Stimulated activated CD4-positive, alpha-beta T cell treated with anti-CD3 and anti-CD28 coated beads, Interleukin-4, amount 100 ng/mL, for 4 hours (primary cell): ENCODE data around the gene PPP1R10.

Source experiments
- DNase-seq, 2 experiments: peaks; one replicate each; pipeline ENCODE4 v3.0.0-alpha.2; 2020

The PPP1R10 gene

DNA sequence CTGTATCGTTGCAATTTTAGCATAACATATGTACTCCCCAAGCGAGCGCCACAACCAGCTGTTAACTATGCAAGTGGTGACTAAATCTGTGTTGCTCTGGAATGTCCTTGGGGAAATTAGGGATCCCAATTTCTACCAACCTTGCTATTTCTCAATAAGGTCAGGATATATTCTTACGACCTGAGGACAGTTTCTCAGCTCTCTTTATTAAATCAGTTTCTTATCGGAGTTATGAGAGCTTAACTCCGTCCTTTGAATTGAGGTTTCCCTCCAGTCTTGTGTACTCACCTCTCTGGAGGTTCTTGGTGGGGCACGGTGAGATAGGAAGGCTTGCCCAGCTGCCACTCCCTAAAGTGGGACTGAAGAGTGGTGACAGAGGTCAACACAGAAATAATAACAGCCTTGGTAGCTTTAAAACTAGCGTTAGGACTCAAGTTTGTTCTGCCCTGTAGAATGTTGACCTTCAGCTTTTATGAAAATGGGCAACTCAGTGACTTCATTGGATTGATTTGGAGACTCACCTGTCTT, 1.3 kb upstream of the PPP1R10 start:
- no peak for DNase-seq

DNA sequence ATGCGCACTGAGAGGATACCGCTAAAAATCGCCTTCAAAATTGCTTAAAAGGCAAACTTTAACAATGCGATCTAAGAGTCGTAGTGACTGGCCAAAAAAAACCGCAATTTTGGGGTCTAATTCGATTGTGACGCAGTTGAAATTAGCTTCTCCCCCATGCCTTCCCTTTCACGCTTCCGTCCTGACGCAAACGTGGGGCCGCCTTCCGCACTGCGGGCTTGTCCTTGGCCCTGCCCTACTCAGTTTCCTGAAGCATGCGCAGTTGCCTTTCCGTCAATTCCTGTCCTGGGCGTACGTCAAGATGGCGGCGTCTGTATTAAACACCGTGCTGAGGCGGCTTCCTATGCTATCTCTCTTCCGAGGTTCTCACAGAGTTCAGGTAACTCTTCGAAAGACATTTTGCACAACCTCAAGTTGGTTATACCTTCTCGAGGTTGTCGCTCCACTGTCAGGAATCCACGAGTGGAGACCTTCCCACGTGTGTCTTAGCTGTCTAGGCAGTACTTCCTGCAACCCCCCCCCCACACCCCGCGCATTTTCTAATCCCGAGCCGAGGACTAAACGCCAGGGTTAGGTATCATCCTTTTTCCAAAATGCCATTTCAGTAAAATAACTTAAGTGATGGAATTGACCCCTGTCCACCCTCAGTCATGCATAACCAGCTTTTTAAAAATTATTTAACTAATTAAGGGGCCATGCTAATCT, 674 bp upstream of the PPP1R10 start, which contains the start of gene MRPS18B:
Gene MRPS18B, plus strand, starts transcription at position 276 of the 705 bp plus-strand sequence. Its CDS starts 26 bp downstream, at position 302.
- peak; percentile 91 to 99 for DNase-seq

DNA sequence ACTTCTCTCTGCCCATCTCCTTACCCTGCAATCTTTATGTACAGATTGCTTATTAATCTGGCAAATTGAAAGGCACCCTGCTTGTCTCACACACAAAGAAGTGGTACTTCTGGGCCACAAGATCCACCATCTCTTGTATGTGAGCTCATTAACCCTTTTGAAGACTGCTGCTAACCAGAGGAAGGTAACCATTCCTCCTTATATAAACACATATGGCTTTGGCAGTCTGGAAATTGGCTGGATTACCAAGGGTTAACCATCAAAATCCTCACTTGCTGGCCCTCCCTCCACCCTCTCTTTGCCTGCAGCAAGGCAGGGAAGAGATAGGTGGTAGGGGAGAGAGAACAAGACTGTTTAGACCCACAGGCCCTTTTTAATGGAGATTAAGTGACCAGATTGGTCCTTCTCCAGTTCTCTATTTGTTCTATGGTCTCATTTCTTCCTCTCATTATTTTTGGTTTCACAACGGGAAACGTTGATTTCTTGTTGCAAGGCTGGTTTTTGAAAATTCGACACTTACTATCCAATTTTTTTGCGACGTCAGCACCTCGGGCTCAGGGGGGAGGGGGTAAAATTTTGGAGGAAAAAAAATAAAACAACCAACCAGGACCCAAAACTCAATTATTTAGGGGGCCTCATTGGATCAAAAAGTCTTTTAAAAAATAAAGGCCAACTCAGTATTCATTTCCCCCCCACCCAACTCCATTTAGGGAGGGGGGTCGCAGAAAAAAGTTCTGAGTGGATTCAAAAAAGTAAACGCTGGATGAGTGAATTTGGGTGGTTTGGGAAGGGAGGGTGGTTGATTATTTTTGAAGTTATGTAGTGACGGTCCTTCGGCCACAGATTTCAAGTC, 859 bp downstream of the PPP1R10 start:
- peak in 1 of 2 experiments; percentile 18 for DNase-seq

DNA sequence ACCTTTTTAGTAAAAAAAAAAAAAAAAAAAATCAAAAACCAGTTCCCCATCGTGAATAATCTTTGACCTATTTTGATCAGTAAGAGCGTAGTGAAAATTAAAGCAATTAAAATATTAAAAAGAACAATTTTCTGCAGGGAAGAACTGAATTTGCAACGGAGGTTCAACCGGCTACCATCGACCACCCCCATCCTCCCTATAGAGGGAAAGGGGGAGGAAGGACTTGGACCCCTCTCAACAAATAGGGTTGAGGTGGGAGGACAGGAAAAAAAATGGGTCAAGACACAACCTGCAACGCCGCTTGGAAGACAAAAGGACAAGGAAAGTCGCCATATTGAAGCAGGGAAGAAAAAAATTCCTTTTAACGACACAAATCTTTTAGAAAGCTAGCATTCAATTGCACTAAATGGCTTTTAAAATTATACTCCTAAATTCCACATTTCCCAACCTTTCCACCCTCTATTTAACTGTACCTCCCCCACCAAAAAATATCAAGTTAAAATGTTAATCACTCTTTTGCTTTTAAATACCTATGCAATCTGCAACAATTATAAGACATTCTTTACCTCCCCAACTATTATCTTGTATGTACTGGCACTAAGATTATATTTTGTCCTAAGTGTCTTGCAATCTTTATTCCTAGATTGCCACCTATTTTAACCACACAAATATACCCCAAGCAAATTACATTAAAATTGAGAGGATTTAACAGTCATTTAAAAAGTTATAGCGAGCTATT, 1.7 kb downstream of the PPP1R10 start:
- peak in 1 of 2 experiments; percentile 19 for DNase-seq

DNA sequence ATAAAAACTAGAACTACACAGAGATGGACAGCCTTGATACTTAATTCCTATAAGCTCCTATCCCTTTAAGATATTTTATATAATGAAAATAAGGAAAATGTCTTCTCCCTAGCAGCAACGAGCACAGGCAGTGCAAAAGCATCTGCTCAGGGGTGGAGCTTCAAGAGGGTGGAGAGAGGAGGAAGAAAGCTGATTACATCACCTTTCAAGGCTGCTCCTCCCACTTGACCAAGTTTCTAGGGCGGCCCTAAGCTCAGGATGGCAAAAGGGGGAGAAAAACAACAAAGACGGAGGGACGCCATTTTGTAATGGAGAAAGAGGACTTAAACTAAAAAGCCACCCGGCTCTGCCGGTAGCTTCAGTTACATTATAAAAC, 2.2 kb downstream of the PPP1R10 start:
- DNase-seq, result peak; percentile 62 to 88

DNA sequence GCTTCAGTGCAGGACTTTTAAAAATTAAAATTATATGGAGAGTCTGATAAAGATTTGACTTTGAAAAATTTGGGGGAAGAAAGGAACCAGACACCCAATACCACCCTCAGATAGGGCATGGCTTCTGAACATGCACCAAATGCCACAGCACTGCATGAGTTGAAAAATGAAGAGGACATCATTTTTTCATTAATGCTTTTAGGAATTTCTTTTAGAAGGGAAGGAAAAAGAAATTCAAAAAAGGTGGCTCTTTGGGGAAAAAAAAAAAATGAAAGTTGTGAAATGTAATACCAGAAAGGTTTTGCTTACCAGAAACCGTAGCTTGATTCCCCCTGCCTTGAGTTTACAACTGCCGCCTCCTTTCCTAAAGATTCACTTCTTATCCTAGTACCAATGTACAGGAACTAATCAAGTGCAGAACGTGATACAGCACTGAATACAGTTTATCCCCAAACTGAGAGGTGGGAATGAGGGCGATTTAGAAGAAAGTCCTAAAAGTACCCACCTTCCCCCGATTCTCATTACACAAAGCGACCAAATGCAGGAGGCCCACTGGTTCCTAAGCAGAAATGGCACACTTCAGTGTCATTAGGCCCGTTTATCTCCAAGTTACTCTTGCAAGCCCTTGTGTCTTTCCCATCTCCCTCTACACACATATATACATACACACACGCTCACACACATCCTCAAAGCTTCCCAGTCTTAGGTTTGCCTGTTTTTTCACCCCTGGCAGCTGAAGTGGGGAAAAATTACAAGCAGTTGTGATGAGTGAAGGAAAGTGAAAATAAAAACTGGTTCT, 2.8 kb downstream of the PPP1R10 start:
- DNase-seq, result no peak

DNA sequence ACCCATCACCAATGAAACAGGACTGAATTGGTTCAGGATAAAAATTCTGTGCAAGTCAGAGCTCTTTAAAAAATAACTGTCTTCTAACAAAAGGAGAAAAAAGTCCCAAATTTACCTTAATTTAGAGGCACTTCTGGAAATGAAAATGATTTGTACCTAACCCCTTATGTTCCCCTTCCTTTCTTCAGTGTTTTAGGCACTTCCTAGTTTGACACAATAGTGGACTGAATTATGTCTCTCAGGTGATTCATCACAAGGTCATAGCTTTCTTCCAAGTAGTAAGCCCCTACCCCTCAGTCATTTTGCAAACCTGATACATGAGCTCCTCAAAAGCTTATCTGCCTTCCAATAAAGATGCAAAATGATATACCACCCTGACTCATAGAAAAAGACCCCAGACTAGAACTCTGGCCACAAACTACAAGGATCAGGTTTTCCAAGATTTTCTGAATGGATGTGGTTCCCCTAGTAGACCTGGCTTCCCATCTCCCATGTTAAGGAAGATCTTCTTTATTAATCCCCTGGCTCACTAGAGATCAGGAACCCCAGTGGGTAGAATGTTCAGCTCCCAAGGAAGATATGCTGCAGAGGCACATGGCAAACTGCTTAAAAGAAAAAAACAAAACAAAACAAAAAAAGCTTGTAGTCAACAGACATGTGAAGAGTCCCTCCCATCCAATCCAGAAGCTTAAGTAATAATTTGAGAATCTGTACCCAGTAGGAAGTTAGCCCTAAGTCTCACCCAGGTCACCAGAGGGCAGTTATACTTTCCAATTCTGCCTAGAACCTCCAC, 3.6 kb downstream of the PPP1R10 start:
- DNase-seq, result no peak

DNA sequence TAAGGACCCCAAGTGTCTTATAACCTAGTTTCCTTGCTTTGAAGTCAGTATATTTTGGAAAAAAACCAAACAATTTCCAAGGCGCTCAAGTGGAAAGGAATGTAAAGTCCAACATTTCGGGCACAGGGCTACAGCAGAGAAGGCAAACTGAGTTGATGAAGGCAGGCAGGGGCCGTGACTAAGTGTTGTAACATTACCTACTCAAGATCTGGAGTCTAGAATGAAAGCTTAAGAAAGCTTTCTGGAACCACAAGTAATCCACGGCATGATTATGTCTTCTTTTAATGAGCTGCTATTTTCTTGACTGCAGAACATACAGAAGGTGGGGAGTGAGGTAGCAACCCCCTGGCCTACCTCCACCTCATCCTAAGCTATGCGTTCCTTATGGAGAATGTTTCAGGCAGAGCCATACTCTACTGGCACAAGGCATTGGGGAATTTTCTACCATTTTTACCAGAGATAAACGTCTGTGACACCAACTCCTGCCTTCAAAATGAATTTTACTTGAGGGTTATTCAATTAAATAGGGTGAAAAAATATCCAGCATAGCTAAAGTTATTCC, 4.3 kb downstream of the PPP1R10 start:
- DNase-seq, result no peak

DNA sequence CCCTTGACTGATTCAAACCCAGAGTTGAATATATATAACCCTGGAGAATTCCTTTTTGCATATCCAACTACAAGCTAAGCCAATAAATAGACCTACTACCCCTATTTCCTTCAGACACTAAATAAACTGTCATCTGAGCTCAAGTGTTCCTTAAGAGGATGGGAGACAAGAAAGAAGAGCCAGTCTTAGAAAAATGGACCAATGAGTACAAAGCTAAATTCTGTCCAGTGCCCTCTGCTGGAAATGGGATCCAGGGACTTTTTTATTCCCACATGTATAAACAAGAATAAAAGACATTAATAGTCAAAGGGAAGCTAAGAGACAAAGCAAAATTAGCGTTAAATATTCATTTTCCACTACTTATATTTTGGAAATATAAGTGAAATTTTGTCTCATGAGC, 4.8 kb downstream of the PPP1R10 start:
- no peak for DNase-seq

DNA sequence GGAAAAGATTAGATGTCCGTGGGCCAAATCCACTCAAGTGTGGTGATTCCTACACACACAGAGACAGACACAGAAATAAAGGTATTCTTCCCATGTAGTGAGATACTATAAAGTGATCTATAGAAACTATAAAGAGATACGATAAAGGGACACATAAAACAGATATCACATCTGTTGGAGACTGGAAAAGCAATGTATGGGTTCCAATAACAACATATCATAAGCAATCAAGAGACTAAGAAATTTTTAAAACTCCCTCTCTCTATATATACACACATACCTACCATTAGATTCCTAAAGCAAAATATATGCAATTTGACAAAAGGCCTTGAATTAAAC, 5.2 kb downstream of the PPP1R10 start:
- DNase-seq, result no peak

DNA sequence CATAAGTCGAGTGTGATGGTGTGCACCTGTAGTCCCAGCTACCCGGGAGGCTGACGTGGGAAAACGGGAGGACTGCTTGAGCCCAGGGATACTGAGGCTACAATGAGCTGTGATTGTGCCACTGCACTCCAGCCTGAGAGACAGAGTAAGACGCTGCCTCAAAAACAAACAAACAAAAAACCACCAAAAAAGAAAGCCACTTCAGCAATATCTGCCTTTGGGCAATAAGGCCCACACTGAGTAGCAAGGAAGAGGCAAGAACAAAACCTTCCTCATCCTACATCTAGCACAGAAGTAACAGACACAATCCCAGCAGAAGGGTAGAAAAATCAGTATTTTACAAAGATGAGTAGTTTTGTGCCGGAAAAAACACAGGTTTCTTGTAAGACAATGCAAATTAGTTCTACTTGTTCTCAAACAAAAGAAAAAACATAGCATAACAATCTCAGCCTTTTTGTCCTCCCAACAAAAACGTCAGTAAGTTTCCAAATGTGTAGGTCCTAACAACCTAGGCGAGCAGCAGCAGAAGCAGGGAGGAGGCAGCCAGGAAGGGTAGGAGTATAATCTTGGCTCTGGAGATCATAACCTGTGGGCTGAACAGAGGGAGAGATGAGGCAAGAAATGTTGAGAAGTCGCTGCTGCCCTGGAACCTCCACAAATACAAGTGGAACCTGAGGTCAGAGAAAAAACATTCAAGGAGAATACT, 5.7 kb downstream of the PPP1R10 start:
- no peak for DNase-seq

DNA sequence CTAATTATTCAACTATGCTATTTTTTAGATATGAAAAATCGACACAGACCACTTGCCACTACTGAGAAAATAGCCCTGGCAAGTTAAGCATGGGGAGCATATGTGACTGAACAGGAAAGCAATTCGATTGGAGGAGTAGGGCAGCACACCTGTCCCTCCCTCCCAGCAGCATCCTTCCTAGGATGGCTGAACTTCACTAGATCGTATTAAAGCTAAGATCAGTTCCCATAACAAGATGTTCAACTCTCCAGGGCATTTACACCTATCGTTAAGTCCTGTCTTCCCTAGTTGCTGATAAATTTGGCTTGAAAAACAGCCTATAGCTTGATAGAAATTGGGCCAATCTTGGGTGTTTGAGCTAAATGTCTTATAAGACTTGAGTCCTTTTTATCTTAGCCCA, 7.0 kb downstream of the PPP1R10 start:
- no peak for DNase-seq

DNA sequence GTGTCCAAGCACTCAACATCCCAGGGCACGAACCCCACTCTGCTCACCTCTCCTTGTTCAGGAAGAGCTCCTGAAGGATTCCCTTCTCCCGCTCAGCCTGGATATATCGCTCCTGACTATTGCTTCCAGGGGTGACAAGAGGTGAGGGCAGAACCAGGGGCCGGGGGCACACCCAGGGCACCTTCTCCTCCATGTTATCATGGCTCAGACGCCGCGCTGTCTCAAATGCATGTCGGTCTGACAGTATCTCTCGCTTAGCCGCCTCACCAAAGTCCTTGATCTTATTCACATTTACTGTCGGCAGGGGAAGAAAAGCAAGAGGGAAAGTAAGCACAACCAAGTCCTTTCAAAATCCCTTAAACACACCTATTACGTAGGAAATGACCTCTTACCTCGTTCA, 13.1 kb downstream of the PPP1R10 start:
- no peak for DNase-seq

DNA sequence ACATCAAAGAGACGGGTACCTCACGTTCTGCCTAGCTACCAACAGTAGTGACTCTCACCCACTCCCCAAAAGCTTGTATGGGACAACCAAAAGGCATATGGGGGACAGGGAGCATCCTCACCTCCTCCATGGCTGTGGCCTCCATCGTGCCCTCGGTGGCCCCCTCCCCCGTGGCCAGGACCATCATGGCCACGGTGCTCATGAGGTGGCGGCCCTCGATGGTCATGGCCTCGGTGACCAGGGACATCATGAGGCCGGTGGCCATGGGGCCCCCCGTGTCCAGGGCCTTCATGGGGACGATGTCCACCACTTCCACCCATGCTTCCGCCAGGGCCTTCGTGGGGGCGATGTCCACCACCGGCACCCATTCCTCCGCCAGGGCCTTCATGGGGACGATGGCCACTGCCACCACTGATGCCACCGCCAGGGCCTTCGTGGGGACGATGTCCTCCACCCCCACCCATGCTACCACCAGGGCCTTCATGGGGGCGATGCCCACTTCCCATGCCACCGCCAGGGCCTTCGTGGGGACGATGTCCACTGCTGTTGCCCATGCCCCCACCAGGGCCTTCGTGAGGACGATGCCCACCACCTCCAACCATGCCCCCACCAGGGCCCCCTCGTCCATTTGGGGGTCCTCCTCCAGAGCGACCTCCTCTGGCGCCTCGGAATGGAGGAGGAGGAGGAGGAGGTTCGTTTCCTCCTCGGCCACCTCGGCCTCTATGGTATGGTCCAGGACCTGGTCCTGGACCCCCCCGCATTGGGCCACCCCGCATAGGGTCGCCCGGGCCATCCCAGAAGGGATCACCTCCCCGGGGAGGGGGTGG, 15.0 kb downstream of the PPP1R10 start:
- no peak for DNase-seq

DNA sequence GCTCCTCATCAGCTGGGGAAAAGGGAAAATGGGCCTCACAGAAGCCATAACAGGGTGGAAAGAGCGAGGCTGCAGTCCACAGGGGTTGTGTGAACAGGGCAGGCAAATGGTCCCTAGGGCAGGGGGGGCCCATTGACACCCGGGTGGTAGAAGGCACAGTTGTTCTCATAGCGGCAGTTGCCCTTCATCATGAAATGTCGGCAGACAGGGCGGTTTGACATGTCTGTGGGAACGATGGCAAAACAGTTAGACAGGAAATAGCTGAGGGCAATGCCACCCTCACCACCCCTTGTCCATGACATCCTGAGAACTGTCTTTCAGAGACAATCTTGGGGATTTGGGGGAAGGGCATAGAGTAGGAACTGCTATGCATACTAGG, 15.6 kb downstream of the PPP1R10 start:
- DNase-seq, result no peak

DNA sequence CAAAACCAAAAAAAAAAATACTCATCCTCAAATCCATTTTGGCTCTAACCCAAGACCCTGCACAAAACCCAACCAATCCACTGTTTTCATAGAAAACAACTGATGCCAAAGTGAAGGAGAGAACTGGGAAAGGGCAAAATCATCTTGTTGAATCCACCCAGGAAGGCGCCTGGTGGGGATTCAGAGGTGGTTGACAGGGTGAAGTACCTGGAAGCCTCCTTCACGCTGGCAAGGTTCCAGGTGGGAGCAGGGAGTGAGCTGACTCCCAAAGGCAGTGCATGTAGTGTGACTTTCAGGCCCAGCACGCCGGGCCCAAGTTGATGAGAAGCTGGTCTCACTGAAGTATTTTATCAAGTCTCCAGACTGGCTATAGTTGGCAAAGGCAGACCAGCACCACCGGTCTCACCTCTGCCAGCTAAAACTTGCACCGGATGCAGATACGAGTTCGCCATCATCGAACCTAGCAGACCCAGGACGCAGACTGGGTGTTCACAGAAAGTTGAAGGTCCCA, 16.5 kb downstream of the PPP1R10 start:
- no peak for DNase-seq

DNA sequence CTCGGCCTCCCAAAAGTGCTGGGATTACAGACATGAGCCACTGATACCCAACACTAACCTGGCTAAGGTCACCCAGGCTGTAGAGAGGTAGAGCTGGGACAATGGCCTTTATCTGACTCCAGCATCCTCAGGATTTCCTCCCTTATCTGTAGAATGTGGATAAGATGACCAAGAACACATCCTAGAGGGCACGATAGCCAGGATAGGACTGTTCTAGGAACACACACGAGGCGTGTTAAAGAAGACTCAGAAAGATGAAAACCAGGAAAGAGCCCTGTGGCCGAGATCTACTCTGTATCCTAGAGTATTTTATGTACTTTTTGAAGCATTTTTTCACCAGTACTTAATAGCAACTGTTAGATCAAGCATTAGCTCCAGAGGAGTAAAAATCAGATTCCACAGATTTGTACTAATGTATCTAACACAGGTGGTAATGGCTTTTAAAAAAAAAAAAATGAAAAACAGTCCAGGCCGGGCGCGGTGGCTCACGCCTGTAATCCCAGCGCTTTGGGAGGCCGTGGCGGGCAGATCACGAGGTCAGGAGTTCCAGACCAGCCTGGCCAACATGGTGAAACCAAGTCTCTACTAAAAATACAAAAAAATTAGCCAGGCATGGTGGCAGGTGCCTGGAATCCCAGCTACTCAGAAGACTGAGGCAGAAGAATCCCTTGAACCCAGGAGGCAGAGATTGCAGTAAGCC, 17.3 kb downstream of the PPP1R10 start:
- DNase-seq, result no peak

DNA sequence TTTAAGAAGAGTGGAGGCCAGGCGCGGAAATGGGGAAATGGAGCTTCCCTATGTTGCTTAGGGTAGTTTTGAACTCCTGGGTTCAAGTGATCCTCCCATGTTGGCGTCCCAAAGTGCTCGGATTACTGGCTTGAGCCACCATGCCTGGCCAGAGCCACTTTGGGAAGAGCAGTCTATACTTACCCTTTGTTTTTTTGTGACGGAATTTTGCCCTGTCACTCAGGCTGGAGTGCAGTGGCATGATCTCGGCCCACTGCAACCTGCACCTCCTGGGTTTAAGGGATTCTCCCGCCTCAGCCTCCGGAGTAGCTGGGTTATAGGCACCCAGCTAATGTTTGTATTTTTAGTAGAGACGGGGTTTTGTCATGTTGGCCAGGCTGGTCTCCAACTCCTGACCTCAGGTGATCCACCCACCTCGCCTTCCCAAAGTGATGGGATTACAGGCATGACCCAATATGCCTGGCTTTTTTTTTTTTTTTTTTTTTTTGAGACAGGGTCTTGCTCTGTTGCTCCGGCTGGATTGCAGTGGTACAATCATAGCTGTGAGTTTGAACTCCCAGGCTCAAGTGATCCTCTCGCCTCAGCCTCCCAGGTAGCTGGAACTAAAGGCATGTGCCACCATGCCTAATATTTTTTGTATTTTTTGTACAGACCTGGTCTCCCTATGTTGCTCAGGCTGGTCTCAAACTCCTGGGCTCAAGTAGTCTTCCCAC, 18.0 kb downstream of the PPP1R10 start:
- DNase-seq, result no peak
